Endometrium (tissue), 2 donors: Measurements from ENCODE around the gene FCER2.

Experiments used
- FAIRE-seq: peaks from 2 replicates; lab custom pipeline; 2012; peaks lifted over from hg19 to GRCh38; lab: Jason Lieb, UNC
- donor health status: control.
- donor health status: control.

FCER2 gene

DNA sequence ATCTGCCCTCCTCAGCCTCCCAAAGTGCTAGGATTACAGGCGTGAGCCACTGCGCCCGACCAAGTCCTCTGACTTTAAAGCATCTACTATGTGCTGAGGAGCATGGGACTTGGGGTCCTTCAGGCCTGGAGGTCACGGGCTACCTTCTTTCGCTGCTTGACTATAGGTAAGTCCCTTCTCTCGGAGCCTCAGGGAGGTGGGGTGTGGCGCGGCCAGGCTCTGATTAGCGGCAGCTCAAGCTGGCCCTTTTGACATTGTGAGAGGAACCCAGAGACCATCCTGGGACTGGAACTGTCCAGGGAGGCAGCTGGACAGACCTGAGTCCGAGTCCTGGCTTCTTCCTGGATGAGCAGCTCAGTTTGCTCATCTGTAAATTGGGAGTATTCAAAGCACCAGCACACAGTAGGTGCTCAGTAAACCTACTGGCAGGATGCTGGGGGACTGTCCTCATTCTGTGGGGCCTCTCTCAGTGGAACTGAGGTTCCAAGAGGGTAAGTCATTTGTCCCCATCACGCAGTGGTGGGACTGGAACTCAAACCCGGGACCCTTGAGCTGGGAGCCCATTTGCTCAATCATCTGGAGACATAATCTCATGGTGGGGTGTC, 780 bp downstream of the FCER2 start:
- FAIRE-seq = no peak

DNA sequence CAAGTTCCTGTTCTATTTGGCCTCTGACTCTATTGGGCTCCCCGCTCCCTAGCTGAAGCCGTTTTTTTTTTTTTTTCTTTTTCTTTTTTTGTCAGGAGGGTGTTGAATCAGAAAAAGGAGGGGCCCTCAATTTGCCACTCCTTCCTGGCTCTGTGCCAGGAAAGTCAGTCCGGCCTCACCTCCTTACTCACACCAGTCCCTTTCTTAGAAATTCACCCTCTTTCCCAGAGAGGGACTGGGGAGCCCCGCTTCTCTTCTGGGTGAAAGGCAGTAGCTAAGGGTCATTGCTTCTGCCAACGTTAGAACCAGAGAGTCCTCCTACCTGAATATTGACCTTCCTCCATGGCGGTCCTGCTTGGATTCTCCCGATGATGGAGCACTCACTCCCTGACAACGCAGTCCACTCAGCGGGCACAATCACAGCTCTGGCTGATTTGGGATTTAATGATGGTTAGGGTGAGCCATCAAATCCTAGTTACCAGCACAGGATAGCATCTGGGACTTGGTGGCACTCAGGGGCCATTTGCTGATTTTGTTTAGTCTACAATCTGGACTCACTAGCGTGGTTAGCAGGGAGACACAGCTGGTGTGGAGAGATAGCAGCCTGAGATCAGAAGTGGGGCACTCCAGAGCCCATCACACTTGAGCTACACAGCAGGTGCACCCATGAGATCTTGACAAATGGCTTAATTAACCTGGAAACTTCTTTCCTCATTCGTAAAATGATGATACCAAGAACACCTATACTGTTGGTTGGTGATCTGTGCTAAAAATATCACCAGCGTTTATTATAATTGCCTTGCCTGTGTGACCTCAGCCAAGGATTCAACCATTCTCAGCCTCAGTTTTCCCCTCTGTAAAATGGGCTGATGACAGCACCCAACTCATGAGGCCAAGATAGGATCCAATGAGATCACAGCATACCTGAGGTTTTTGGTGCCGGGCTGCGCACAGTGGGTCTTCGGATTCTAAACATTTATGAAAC, 2.2 kb downstream of the FCER2 start:
- no peak for FAIRE-seq

DNA sequence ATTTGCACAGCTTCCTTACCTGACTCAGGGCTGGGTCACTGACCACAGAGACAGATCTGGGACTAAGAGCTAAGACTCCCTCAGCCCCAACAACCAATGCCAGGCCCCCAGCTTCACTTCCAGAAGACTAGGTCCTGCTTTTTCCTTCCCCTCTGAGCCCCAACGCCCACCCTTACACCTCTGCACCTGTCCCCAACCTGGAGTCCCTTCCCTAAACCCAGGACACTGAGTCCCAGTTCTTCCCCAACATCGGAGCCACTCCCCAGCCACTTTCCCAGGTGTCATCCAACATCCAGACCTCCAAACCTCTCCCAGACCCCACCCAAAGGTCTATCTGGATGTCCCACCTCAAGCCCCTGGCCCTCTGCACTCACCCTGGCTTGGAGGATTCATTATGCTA, 2.9 kb downstream of the FCER2 start:
- no peak for FAIRE-seq

DNA sequence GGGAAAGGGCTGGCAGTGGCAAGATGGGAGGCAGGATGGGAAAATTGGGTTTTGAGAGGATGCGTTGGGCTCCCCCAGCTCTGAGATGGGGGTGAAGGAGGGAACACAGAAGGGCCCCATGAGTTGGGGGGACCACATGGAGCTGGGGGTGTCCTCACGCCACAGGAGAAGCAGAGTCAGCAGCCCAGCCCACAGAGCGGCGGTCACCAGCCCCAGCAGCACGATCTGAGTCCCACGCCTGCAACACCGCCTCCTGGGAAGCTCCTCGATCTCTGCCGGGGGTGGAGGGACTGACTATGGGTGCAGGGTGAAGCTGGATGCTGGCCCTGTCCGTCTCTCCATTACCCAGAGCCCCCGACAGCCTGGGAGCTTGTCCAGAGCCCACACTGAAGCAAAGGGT, 3.3 kb downstream of the FCER2 start:
- no peak for FAIRE-seq

DNA sequence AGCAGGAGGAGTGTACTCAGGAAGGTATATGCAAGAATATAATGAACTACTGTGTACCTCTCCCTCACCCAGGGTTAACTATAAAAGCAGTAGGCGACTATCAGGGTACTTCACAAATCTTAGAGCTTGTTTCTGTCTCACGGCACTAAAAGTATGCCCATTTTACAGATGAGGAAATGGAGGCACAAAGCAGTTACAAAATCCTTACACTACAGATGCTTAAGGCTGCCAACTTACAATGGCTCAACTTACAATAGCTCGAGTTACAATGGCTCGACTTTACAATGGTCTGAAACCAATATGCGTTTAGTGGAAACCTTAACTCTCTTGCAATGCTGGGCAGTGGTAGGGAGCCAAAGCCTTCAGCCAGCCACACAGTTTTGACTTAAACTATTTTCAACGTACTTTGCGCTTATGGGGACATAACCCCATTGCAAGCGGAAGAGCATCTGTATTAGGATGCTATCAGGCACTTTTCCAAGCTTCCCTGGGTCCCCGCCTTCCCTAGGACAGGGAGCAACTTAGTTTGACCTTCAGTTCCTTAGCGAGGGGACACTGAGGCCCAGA, 4.1 kb downstream of the FCER2 start:
- no peak for FAIRE-seq

DNA sequence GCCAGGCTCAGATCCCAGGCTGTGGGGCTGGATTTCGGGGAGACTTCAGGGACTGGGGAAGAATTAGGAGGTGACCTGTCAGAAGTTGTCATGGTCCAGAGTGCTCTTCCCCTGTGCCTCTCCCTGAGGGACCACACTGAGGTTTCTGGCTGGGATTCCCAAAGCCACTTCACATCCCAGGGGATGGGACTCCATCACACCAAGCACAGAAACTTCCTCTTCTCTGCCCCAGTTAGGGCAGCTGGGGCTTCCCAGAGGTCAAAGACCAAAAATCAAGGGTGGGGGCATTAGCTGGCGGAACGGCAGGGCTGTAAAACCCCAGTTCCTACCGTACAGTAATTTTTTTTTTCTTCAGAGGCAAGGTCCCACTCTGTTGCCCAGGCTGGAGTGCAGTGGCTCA, 7.4 kb downstream of the FCER2 start:
- no peak for FAIRE-seq

DNA sequence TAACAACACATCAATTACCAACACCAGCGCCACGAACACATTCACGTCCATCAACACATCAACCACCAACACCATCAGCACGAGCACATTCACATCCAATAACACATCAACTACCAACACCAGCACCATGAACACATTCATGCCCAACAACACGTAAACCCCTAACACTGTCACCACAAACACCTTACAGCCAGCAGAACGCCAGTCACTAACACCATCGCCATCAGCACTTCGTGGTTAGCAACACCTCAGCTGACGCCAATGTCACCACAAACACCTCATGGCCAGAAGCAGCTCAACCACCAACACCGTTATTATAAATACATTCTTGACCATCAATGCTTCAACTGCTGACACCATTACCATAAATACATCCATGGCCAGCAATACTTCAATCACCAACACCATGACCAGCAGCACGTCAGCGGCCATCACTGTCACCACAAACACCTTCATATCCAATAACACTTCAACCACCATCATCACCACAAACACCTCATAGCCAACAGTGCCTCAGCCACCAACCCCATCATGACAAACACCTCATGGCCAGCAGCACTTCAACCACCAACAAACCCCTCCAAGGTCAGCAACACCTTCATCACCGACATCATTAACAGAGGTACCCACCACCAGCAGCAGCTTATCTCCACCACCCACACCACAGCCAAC, 9.4 kb downstream of the FCER2 start:
- FAIRE-seq = no peak

DNA sequence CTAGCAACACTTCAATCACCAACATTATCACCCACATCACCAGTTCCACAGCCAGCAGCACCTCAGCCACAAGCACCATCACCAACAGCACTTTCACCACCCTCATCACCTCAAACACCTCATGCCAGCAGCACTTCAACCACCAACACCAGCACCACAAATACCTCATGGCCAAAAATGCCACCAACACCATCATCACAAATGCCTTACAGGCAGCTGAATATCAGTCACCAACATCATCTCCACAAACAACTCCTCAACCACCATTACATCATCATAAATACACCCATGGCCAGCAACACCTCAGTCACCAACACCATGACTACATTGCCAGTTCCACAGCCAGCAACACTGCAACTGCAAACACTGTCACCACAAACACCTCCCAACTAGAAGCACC, 10.4 kb downstream of the FCER2 start:
- no peak for FAIRE-seq

DNA sequence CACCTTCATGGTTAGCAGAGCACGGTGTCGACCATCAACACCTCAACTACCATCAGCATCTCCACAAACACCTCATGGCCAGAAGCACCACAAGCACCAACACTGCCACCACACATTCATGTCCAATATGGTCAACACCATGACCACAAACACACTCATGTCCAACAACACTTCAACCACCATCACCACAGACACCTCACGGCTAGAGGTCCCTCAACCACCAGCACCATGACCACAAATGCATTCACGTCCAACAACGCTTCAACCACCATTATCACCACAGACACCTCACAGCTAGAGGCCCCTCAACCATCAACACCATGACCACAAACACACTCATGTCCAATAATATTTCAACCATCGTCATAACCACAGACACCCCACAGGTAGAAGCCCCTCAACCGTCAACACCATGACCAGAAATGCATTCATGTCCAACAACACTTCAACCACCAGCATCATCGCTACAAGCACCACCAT, 11.1 kb downstream of the FCER2 start:
- no peak for FAIRE-seq

DNA sequence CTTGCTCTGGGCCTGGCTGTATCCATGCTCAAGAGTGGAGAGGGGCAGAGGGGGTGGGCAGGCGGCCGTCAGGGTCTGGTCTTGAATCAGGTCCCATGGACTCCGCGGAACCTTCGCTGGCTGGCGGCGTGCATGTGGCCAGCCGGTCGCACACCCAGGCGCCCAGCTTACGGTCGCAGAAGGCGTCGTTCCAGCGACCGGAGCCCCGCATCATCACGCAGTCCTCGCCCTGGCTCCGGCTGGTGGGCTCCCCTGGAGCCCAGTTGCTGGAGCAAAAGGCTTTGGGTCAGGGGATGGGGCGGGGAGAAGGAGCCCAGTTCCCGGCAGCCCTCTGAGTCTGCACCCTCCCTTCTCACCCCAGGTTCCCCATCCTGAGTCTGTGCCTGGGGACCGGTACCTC, 12.8 kb downstream of the FCER2 start:
- FAIRE-seq = no peak

DNA sequence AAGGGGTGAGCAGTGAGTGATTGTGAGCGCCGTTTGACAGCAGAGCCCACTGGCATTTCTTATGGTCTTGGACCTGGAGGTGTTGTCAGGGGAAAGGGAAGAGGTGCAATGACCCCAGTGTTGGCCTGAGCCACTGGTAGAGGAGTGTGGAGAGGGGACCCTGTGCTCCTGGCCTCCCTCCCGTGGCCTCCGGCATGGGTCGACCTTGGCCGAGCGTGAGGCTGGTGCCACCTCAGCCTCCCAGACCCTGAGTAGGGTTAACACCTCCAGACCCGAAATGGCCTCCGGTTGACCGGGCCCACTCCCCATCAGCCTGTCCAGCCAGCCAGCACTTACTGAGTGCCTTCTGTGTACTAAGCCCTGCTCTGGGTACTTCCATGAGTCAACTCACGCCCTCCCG, 14.8 kb downstream of the FCER2 start:
- FAIRE-seq = no peak

DNA sequence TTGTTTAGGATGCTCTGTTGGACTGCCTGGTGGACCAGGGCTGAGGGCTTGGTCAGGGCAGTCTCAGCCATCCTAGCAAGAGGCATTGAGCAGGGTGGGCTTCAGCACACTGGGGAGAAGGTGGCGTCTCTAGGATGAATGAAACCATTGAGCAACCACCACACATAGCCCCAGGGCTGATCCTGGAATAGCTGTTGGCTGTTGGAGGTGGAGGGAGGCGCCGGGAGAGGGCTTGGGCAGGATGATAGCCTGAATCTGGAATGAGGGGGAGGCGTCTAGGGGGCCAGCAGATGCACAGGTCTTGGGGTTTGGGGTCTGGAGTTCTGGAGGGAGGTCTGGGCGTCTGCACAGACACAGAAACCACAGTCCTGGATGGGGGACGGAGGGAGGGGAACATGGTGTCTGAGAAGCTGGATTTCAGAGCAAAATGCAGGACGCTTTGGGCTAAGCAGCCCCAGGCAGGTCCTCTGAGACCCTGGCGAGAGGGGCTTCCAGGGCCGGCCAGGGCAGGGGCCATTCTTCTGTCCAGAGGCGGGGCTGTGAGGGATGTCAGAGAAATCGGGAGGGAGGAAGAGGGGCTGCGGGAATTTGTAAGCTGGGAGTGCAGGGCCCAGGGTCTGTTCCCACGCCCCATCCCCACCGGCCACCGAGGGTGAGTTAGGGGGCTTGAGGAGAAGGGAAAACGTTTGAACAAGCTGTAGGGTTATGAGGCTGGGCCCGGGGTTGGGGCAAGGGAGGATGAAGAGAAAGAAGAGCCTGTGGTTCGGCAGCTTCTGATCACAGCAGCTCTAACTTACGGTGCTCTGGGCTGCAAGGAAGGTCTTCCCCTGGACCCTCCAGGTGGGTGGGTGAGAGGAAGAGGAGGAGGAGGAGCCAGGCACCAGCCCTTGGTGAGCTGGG, 16.1 kb downstream of the FCER2 start:
- FAIRE-seq = no peak

DNA sequence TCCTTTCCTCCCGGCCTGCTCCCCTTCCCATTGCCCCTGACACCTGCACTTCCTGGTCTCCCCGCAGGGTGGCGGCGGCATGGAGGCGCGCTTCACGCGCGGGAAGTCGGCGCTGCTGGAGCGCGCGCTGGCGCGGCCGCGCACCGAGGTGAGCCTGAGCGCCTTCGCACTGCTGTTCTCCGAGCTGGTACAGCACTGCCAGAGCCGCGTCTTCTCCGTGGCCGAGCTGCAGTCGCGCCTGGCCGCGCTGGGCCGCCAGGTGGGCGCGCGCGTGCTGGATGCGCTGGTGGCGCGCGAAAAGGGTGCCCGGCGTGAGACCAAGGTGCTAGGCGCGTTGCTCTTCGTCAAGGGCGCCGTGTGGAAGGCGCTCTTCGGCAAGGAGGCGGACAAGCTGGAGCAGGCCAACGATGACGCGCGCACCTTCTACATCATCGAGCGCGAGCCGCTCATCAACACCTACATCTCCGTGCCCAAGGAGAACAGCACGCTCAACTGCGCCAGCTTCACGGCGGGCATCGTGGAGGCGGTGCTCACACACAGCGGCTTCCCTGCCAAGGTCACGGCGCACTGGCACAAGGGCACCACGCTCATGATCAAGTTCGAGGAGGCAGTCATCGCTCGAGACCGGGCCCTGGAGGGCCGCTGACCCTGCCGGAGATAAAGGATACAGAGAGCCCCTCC, 19.6 kb downstream of the FCER2 start:
- no peak for FAIRE-seq

DNA sequence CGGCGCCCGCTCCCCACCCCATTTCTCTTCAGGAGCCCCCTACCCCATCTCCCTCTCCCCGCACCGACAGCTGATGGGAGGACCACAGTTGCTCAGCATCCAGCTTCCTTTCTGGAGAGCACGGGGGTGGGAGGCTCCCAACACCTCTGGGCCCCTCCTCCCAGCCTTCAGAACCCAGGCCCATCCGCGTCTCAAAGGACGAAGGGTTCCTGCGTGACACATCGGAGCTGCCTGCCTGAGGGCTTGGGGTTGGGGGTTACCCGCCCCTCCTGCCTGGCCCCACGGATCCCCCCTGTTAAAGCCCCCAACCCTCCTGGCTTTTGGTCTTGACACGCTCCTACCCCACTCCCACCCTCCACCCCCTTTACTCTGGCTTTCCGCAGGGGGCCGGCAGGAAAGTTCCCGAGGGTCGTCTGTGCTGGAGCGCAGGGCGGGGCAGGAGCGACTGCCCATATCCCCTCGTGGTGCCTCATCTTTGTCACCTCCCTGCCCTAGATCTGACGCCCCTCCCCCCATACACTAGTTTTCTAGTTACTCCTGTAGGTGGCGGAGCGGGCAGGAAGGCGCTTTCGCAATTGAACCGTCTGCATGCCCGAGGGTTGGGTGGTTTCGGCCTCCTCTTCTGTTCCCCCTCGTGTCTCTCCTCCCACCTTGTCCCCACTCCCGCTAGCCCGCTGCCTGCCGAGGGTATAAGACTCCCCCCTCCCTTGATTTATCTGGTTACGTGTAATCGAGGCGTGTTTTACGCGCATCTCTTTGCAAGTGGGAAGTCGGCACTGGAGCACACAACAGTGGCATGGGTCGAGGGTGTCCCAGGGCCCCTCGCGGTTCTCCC, 20.4 kb downstream of the FCER2 start:
- no peak for FAIRE-seq

DNA sequence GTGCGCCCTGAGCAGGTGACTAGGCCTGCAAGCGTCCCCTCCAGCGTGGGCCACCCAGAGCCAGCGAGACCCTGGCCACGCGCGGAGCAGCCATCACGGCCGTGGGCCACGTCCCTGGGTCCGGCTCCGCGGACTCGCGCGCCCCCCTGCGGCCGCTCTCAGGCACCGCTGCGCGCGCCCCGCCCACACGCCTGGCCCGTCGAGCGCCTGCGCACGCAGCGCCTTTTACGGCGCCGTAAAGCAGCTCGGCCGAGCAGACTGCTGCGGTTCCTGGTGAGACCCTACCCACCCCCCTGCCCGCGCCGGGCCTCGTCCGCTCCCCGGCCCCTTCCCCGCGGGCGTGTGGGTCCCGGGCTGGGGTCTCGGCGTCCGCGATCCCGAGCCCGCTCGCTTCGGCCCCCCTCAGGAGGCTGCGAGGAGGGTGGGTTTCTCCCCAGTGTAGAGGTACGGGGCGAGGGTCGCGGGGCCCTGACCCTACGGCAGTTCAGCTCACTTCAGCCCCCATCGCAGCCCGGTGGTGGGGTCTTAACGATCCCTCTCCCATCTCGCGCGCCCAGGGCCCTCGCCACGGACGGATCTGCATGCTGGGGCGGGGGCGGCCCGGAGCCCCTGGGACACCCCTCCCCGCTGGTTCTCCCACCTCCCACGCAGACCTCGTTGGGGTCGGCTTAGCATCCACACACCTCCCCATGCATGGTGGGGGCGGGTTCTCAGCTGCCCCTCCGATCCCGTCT, 21.2 kb downstream of the FCER2 start, which contains the start of gene TRAPPC5:
Gene TRAPPC5, plus strand, starts transcription at position 228 of the 734 bp plus-strand sequence. CDS start 1,421 bp downstream, outside the sequence.
- no peak for FAIRE-seq

DNA sequence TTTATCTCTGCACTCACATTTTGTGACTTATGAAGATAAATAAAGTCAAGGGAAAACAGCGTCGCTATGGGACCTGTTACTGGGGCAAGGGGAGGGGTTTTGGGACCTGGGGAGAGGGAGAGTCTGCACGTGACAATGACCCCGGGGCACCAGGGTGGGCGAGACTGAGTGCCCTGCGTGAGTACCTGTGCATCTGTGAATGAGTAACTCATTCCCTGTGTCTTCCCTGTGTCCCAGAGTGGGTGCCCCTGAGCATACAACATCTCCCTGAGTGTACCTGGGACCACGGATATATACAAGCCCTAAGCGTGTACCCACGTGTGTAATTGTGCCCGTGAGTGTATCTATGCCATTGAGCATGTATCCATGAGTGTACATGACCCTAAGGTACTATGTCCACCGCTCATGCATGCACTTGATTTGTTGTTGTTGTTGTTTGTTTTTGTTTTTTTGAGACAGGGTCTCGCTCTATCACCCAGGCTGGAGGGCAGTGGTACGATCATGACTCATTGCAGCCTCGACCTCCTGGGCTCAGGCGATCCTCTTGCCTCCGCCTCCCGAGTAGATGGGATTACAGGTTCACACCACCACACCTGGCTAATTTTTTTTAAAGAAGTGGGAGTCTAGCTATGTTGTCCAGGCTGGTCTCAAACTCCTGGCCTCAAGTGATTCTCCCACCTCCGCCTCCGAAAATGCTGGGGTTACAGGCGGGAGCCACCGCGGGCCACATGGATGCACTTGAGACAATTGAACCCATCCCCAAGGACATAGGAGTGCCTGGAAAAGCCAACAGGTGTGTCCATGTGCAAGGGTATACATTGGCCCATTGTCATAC, 21.9 kb downstream of the FCER2 start:
- FAIRE-seq = no peak

DNA sequence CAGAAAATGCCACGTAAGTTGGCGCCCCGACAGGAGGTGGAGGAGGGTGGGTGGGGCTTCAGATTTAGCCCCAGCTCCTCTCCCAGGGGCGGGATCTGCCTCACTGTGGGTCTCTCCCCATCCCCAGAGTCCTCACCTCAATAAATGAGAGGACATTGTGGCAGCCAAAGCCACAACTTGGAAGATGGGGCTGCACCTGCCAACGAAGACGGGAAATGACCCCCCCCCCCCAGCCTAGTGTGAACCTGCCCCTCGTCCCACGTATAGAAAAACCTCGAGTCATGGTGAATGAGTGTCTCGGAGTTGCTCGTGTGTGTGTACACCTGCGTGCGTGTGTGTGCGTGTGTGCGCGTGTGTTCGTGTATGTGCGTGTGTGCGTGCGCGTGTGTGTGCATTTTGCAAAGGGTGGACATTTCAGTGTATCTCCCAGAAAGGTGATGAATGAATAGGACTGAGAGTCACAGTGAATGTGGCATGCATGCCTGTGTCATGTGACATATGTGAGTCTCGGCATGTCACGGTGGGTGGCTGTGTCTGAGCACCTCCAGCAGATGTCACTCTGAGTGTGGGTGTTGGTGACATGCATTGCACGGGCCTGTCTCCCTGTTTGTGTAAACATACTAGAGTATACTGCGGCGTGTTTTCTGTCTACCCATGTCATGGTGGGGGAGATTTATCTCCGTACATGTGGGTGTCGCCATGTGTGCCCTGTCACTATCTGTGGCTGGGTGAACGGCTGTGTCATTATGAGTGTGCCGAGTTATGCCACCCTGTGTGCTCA, 22.8 kb downstream of the FCER2 start:
- FAIRE-seq = no peak
